GM18505 (cell line): ENCODE data around the gene SYNE1.

Experiments used
- ATAC-seq: cut with Tn5 transposase; IDR thresholded peaks from one replicate; pipeline ENCODE4 v1.9.1; 2021; ENCODE audit not compliant: unreplicated experiment
- POLR2A ChIP-seq: IDR thresholded peaks from 4 replicates; pipeline ENCODE4 v1.6.1; 2011; ENCODE audit warnings: borderline replicate concordance; ENCODE audit not compliant: insufficient read depth, insufficient read length; ENCODE audit errors: extremely low read depth

SYNE1 gene

DNA sequence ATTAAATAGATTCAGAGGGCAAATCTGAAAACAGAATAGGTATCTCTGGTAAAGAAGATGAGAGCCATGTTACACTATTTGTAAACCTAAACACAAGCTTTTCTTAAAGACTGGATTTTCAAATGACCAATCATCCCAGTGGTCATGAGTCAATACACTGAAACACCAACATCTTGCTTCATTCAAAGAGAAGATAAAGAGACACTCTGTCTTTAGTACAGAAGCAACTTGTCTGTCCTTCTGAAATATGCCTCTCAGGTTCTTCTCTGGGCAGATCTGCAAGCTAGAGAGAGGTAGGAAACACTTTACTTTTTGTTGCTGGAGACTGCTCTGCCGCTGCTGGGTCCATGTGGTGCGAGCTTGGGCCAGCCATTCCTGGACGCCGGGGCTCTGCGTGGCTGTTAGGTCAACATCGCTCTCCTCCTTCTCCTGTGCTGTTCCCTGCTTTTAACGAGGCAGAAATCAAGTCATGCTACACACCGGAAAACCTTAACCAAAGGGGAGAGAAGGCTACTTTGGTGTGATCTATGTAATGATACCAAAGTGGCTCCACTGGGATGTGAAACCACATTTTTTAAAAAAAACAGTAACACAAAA, 368.2 kb downstream of the SYNE1 start:
- TF ChIP-seq POLR2A: no peak
- ATAC-seq: no peak

DNA sequence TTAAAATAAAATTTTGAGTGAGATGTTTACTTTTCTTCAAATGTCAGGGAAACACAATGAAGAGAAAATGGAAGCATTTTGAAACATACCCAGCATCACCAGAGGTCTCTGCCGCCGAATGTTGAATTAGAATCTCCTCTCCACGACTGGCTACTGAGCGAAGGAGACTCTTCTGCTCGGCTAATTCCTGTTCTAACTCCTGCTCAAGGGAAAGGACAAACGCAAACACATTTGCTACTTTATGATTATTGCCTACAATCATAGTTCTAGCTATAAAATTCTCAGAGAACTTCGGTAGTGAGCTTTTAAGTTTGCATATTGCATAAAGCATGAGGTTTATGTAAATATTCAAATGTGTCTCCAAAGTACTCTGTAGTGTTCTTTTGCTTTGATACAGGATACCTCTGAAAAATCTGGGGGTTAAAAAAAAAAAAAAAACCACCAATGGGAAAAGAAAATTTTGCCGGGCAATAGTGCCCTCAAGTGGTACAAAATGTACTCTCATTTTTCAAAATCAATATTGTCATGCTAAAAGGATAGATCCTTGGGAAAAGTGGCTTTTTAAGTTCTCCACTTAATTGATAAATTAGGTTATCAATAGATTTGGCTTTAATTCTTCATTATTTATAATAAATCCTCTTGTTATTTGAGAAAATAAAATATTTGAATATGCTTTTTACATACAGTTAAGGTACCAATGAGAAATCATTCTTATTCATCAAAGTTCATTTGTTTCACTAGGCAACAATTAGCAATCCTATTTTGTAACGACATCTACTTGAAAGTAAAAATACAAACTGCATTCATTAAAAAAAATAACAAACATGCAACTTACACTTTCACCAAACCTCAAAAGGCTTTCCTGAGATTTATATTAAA, 369.0 kb downstream of the SYNE1 start:
- TF ChIP-seq POLR2A: no peak
- ATAC-seq: no peak

DNA sequence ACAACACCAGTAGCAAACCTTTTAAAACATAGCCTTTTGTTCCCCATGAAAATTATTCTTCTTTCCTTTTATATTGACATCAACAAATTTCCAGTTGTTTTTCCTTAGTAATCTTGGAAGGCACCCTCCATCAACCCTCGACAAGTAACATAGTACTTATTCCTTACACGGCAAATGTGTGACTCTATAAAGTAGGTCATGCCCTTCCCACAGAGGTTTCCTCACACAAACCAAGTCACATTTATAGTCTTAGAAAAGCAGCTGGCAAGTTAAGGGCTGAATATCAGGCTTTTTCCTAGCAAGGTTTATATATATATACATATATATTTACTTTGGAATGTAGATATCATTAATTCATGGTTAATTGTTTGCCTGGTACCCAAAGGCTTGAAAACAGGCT, 371.5 kb downstream of the SYNE1 start:
- no peak for TF ChIP-seq POLR2A
- no peak for ATAC-seq

DNA sequence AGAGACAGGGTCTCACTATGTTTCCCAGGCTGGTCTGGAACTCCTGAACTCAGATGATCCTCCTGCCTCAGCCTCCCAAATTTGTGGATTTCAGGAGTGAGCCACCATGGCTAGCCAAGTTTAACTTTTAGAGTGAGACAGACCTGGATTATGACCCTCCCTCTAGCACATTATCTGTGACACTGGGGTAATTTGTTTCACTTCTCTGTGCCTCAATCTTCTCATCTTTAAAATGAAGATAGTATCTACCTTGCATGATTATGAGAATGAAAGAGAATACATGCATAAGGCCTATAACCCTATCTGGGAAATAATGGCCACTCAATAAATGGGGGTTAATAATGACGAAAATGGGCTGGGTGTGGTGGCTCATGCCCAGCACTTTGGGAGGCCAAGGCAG, 373.6 kb downstream of the SYNE1 start:
- TF ChIP-seq POLR2A: no peak
- ATAC-seq: no peak

DNA sequence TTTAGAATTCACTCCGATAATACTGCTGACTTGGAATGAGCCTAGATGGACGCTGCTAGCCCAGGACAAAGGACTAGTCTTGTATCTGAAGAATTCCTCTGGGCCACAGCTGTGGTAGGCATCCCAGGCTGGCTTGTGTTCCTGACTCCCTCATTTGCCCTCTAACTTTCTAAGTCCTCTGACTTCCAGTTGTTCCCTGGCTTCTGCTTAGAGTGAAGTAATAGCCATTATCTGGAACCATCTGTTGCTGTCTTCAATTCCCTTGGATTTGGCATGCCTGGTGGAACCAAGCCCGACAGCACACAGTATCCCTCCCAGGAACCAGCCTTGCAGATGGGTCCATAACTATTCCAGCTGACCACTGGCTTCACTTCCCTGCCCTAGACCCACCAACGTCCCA, 376.0 kb downstream of the SYNE1 start:
- ATAC-seq: no peak
- TF ChIP-seq POLR2A: no peak

DNA sequence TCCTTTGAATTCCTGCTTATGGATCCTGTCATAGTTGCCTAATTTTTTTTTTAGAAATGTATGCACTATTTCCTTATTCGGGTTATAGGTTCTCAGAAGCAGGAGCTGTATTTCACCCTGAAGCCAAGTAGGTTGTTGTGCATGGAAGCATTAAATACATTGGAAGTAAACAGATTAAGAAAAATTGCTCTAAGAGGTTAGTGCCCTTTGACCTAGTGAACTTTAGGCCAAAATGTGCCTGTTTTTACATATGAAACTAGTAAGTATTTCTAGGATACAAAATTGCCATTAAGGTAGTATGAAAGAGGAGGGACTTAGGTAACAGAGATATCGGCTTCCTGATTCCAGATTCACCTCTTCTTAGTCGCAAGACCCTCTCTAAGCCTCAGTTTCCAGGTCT, 377.9 kb downstream of the SYNE1 start:
- TF ChIP-seq POLR2A: no peak
- no peak for ATAC-seq

DNA sequence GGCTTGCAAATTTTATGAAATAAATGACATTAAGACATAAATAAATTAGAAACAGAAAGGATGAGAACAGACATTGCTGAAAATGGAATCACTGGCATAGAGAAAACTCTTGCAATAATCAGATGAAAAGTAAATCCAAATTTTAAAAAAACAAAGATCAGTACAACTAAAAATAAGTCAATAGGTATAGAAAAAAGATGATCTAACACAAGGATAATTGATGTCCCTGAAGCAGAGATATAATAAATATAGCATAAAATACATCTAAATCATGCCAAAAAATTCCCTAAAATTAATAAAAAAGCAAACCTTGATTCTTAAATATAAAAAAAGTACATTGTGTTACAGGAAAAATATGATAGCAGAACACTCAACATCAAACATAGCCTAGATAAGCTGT, 379.6 kb downstream of the SYNE1 start:
- TF ChIP-seq POLR2A: no peak
- ATAC-seq: no peak

DNA sequence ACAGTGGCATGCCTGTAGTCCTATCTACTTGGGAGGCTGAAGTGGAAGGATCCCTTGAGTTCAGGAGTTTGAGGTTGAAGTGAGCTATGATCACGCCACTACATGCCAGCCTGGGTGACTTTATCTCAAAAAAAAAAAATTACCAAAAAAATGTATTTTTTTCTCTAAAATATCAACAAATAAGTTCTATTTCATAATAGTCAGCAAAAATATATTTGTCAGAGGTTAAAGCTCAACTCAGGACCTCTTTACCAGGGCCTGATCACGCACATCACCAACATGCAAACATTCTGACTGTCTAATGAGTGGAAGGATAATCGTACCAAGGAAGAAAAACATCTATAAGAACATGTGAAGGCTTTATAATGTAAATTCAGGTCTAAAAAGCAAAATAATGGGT, 387.0 kb downstream of the SYNE1 start:
- no peak for ATAC-seq
- TF ChIP-seq POLR2A: no peak

DNA sequence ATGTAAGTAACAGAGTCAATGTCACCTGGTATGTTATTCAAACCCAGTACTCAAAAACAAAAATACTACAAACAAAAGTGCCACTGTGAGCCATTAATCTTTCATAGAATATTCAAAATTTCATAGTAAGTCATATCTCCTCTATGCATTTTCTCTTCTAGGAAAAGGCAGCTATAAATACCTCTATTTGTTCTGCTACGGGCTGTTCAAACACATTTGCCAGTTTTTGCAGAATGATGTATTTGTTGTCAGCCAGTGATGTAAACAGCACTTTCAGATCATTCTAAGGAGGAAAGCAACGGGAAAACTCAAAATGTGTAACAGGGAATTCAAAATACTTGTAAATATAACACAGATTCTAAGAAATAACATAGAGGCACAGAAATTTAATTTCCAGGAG, 388.2 kb downstream of the SYNE1 start:
- no peak for ATAC-seq
- no peak for TF ChIP-seq POLR2A

DNA sequence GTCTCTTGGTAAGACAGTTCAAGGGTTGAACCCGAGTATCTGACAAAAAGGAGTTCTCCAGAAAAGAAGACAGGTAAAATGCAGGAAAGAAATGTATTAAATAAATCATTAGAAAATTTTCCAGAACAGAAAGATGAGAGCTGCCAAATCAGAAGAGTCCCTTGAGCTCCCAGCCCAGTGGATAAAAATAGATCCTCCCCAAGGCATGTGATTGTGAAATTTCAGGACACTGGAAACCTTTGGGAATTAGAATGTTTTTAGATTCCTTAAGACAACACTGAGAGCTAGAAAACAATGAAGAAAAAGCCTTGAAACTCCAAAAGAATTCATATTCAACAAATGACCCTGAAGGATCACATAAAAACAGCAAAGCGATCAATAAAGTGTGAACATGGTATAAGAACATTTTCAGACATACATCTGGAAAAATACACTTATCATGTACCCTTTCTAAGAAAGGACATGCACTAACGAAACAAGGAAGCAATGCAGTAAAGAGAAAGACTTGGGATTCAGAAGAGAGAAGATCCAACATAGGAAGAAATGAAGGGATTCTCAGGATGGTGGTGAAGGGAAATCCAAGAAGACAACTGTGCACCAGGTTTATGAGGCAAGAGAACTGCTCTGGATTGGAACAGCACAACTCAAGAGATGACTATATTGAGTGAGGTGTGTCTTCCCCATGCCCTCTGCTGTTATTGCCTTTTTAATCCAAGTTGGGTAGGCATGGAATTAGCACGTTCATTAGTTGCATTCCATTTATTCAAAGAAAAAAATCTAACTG, 390.4 kb downstream of the SYNE1 start:
- TF ChIP-seq POLR2A: no peak
- ATAC-seq: no peak

DNA sequence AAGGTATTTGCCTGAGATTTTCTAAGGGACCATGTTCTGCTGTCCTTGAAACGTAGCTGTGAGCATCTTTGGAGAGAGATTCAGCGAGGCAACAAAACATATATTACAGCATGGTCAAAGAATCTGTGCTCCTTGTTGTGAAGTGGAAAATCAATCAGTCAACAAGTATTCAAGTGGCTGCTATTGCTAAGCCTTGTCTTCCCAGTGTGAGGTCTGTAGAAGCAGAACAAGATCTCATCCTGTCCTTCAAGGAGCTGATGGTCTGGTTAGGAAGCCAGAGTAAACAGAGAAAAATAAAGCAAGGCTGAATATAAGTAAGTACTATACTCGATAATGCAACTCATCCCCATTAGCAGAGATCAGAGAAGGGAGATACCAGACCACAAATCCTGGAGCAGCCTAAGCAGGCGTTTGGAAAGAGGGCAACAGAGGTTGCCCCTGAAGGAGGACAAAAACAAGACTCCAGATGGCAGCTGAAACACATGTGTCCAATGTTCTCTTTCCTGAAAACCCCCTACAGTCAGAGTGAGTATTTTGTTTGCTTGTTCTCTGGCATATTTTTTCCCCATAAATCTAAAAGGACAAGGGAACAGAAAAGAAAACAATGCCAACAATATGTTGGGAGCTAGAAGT, 392.0 kb downstream of the SYNE1 start:
- TF ChIP-seq POLR2A: no peak
- no peak for ATAC-seq

DNA sequence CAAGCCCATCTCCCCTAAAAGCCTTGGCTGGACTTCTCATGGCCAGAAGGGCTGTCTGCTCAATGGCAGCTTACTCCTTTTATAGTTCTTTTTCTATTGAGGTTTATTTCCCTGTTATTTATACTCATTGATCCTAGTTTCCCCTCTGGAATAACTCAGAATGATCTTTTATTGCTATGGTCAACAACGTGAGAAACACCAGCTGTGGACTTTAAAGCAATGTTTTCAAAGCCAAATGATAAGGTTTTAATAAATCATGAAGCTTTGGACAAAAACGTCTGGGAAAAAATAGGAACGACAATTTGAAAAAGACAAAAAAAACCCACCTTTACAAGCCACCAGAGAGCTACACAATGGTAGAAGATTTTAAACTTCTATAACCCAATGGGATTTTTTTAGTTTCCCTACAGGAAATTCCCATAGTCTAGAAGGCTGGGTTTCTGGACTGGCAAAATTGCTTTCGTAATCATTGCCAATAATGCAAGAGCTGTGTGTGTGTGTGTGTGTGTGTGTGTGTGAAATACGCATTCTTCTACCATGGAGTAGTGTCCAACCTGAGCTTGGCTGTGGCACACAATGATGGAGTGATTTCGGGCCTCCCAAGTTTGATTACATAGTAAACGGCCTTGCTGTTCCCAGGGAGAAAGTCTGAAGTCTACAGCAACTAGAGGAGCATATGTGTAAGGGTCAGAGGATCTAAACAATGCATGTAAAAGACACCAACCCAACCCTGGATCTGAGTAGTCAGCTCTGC, 396.0 kb downstream of the SYNE1 start:
- ATAC-seq: no peak
- TF ChIP-seq POLR2A: no peak
